Upper lobe of left lung (tissue), 4 donors: ENCODE results near the gene MS4A10.
A peak's percentile ranks its signal among the peaks of the same experiment; 100 is the strongest.

Source experiments
- EP300 ChIP-seq, 4 donors: sonication (generic); formaldehyde crosslinking; IDR thresholded peaks; one replicate each; pipeline ENCODE4 v1.5.1; 2017; ENCODE audit warnings: antibody characterized with exemption in 4 of 4, control low read depth in 2 of 4
- POLR2A ChIP-seq, 4 donors: fragments of 450-650 bp; IDR thresholded peaks; one replicate each; pipeline ENCODE4 v1.5.1; 2016 to 2017; ENCODE audit warnings: antibody characterized with exemption in 4 of 4, mild to moderate bottlenecking in 2 of 4
- POLR2AphosphoS5 ChIP-seq, 2 donors: sonication (generic); formaldehyde crosslinking; IDR thresholded peaks; one replicate each; pipeline ENCODE4 v1.5.1; 2017; ENCODE audit warnings: antibody characterized with exemption in 2 of 2
- TF ChIP-seq, protein P1 (sequence below), 6 experiments: fragments of 450-650 bp in 4 of 6; fragments of 200-600 bp in 2 of 6; sonication (generic) in 2 of 6; IDR thresholded peaks; one replicate each; pipeline ENCODE4 v1.5.1; 2016 to 2019; ENCODE audit warnings: antibody characterized with exemption in 6 of 6

DNA sequence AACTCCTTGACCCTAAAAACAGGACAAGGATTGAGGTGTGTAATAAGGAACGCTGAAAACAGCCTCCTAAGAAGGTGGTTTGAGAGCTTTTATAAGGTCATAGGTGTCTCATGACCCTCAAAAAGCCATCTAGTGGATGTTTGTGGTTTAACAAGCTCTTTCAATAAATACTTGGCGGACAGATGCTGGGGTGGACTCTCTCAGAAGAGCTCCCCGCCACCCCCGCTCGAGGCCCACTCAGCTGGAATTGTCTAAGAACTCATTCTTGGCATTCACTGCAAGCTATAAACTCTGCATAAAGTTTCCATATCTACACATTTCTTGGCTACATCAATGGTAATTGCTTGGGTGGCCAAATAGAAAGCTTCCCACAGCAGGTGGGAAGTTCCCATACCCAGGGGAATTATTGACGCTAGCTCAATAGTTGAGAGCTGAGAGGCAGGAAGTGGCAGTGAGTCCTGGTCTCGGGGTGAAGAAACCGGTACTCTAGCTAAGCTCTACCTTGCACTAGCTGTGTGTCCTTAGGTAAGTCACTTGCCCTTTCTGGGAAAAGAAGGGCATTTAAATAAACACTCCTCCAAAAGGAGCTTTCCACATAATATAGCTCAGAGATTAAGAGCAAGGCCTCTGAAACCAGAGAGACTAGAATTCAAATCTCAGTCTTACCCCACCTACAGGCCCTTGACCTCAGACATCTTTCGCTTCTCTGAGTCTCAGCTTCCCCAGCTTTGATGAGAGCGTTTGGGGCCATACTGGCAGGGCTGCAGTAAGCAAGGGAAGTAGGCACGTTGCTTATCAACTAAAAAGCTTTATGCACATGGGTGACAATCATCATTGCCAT lies 22.1 kb upstream of the MS4A10 start:
- TF ChIP-seq, protein P1, sequence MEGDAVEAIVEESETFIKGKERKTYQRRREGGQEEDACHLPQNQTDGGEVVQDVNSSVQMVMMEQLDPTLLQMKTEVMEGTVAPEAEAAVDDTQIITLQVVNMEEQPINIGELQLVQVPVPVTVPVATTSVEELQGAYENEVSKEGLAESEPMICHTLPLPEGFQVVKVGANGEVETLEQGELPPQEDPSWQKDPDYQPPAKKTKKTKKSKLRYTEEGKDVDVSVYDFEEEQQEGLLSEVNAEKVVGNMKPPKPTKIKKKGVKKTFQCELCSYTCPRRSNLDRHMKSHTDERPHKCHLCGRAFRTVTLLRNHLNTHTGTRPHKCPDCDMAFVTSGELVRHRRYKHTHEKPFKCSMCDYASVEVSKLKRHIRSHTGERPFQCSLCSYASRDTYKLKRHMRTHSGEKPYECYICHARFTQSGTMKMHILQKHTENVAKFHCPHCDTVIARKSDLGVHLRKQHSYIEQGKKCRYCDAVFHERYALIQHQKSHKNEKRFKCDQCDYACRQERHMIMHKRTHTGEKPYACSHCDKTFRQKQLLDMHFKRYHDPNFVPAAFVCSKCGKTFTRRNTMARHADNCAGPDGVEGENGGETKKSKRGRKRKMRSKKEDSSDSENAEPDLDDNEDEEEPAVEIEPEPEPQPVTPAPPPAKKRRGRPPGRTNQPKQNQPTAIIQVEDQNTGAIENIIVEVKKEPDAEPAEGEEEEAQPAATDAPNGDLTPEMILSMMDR (IDR thresholded peaks at IDR 0.05): peak in 5 of 6 experiments; percentile 8 to 57 (median 24)
- TF ChIP-seq POLR2A (IDR thresholded peaks at IDR 0.05) (no peak), POLR2AphosphoS5 (IDR thresholded peaks at IDR 0.05) (no peak), EP300 (IDR thresholded peaks at IDR 0.05) (peak in 2 of 4 donors; percentile 48 to 91)
